MG63 (cell line): ENCODE measurements around the gene HOPX. TPM values are rescaled to one million over a fixed set of nuclear protein-coding genes. Genes with fewer than 3 reads are reported as not detected.
"Not testable (repeated sequence)": the region's sequence is repeated elsewhere in the genome, so short reads cannot be mapped to it uniquely, and the experiment has no call there.

Experiments
- DNase-seq: peaks from one replicate; pipeline ENCODE4 v3.0.0-alpha.2; 2020
- H3K27me3 ChIP-seq: fragments of 250-450 bp; sonication (Bioruptor Pico); 2 replicates; pipeline ENCODE4 v1.5.1; 2020; ENCODE audit warnings: mild to moderate bottlenecking, moderate library complexity
- H3K36me3 ChIP-seq: fragments of 250-450 bp; sonication (Bioruptor Pico); 2 replicates; pipeline ENCODE4 v1.5.1; 2020; ENCODE audit warnings: mild to moderate bottlenecking, moderate library complexity
- H3K4me3 ChIP-seq: fragments of 250-450 bp; sonication (Bioruptor Pico); 2 replicates; pipeline ENCODE4 v1.5.1; 2020; ENCODE audit warnings: mild to moderate bottlenecking, moderate library complexity
- H3K9me3 ChIP-seq: fragments of 250-450 bp; sonication (Bioruptor Pico); 2 replicates; pipeline ENCODE4 v1.5.1; 2020; ENCODE audit warnings: mild to moderate bottlenecking, moderate library complexity
- total RNA-seq: library from RNA; depleted of rRNA; stranded (reverse); fragments of >200 nt; shearing (Covaris generic); gene quantifications from 2 replicates; pipeline ENCODE4 v1.2.3, GENCODE V29; 2014; ENCODE audit warnings: low replicate concordance; rRNA removed

The HOPX gene, protein sequence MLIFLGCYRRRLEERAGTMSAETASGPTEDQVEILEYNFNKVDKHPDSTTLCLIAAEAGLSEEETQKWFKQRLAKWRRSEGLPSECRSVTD
- 0.79 TPM in 1 of 2 replicates, not detected in the other for total RNA-seq

DNA sequence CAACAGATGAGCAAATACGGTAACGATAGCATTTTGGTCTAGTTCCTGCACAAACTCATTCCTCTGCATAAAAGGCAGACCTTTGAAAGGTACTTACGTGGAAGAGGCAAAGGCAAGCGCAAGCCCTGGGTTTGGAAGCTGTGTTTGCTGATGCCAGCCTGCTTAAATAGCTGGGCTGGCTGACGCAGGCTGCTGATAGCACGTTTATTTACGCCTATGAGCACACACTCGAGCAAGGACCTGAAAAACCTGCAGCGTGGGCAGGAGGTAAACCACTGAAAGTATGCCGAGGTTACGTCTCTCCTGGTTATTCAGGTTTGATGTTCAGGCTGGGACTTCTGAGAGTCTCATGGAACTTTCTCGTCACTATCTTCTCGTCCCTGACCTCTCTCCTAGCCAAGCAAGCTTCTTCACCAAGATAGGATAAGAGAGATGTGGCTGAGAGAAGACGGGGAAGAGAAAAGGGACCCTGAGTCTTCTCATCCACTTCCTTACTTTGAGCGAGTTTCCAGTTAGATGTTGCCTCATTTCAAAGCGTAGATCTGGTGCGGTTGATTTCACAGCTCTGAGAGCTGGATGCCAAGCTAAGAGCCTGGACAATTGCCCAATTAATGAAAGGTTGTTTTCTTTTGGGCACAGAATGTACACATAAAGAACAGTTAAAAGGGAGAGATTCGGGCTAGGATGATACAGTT, at the start of gene HOPX:
Gene HOPX, minus strand, starts transcription at position 139 of the 695 bp plus-strand sequence. CDS start 23,480 bp downstream, outside the sequence.
- H3K27me3 ChIP-seq, result no peaks in the 10 kb centered on the region
- no peak for DNase-seq
- no peak within 1 kb of the TSS for H3K4me3 ChIP-seq

DNA sequence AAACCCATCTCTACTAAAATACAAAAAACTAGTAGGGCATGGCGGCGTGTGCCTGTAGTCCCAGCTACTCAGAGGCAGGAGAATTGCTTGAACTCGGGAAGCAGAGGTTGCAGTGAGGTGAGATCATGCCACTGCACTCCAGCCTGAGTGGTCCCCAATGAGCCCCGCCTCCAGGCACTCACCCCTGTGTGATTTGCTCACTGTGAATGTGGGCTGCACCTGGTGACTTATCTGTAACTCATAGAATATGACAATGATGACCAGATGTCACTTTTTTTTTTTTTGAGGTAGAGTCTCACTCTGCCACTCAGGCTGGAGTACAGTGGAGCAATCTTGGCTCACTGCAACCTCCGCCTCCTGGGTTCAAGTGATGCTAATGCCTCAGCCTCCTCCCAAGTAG, 49.0 kb upstream of the HOPX start:
- DNase-seq, result no peak
- Histone ChIP-seq H3K4me3 (no peak overlapping the region), H3K27me3 (no peaks in the 10 kb centered on the region)

More for the DNA sequence above, at the start of gene HOPX:
- Histone ChIP-seq H3K36me3 (no peaks in the 10 kb centered on the region), H3K9me3 (no peaks in the 10 kb centered on the region)

DNA sequence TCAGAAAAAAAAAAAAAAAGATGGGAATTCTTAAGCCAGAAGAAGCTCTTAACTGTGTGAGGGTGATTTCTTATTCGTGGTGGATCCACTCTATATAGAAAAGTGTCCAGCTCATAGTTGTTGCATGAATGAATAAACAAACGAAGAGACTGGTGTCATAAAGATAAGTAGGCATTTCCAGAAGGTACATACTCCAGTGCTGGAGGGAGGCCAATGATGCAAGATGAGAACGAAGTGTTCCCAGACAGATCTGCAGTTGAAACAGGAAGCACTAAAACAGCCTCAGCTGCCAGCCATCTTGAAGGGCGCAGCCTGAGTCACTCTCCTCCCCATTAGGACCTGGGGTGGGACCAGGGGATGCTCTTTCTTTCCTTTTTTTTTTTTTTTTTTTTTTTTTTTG, 47.4 kb upstream of the HOPX start:
- DNase-seq, result peak; percentile 80
- H3K4me3 ChIP-seq, result no peak overlapping the region
- H3K36me3 ChIP-seq, result no peaks in the 10 kb centered on the region
- H3K9me3 ChIP-seq, result no peaks in the 10 kb centered on the region
- no peaks in the 10 kb centered on the region for H3K27me3 ChIP-seq

More for the DNA sequence above, 49.0 kb upstream of the HOPX start:
- no peaks in the 10 kb centered on the region for H3K36me3 ChIP-seq
- no peaks in the 10 kb centered on the region for H3K9me3 ChIP-seq

DNA sequence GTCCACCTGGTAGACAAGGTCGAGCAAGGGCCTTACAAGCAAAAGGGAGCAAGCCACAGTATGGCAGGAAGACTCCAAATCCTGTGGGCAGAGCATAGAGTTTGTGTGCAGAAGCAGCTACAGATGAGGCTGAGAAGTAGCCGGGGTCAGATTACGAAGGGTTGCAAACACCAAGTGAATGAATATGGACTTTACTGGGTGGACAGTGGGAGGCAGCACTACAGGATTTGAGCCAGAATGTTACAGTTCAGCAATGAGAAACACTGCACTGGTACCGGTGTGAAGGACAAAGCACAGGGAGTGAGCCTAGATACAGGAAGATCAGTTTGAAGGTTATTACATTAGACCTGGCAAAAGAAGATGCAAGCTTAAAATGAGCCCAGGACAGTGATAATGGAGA, 46.1 kb upstream of the HOPX start:
- Histone ChIP-seq H3K9me3 (no peaks in the 10 kb centered on the region), H3K4me3 (no peak overlapping the region), H3K36me3 (no peaks in the 10 kb centered on the region), H3K27me3 (no peaks in the 10 kb centered on the region)
- no peak for DNase-seq

DNA sequence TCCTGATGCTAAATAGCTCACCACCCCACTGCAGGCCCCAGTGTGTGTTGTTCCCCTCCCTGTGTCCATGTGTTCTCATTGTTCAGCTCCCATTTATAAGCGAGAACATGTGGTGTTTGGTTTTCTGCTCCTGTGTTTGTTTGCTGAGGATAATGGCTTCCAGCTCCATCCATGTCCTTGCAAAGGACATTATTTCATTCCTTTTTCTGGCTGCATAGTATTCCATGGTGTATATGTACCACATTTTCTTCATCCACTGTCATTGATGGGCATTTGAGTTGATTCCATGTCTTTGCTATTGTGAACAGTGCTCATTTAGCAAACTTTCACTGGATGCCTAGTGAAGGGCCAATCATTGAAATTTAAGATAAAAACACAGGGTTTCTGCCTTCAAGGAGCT, 45.5 kb upstream of the HOPX start:
- not testable (repeated sequence) for H3K27me3 ChIP-seq, DNase-seq, H3K9me3 ChIP-seq, H3K4me3 ChIP-seq, H3K36me3 ChIP-seq

GRCh38 chr4:56723659-56724230, 42.6 kb upstream of the HOPX start:
- Histone ChIP-seq H3K4me3 (no peak overlapping the region), H3K36me3 (no peaks in the 10 kb centered on the region)
- DNase-seq, result no peak

DNA sequence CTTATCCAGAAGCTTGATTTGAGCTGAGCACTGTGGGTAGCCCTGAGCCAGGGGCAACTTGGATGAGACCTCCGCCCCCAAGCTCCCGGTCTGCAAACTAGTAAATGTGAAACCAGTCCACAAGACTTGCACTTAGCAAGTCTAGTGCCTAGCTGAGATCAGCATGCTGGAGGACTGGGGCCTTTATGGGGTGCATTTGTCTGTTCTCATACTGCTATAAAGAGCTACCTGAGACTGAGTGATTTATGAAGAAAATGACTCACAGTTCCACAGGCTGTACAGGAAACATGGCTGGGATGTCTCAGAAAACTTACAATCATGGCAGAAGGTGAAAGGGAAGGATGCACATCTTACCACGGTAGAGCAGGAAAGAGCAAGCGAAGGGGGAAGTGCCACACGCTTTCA, 42.1 kb upstream of the HOPX start:
- DNase-seq, result no peak
- Histone ChIP-seq H3K27me3 (no peaks in the 10 kb centered on the region), H3K36me3 (no peaks in the 10 kb centered on the region), H3K4me3 (no peak overlapping the region), H3K9me3 (no peaks in the 10 kb centered on the region)

More at GRCh38 chr4:56723659-56724230, 42.6 kb upstream of the HOPX start:
- Histone ChIP-seq H3K9me3 (no peaks in the 10 kb centered on the region), H3K27me3 (no peaks in the 10 kb centered on the region)

- no peak for DNase-seq
- H3K4me3 ChIP-seq, result no peak overlapping the region
- no peaks in the 10 kb centered on the region for H3K27me3 ChIP-seq
- no peaks in the 10 kb centered on the region for H3K9me3 ChIP-seq
- no peaks in the 10 kb centered on the region for H3K36me3 ChIP-seq
Observed at GRCh38 chr4:56708146-56708545, 27.1 kb upstream of the HOPX start.

- no peaks in the 10 kb centered on the region for H3K36me3 ChIP-seq
- H3K9me3 ChIP-seq, result no peaks in the 10 kb centered on the region
- DNase-seq, result no peak
- no peaks in the 10 kb centered on the region for H3K27me3 ChIP-seq
- H3K4me3 ChIP-seq, result no peak overlapping the region
Observed at GRCh38 chr4:56705966-56706365, 24.9 kb upstream of the HOPX start.

DNA sequence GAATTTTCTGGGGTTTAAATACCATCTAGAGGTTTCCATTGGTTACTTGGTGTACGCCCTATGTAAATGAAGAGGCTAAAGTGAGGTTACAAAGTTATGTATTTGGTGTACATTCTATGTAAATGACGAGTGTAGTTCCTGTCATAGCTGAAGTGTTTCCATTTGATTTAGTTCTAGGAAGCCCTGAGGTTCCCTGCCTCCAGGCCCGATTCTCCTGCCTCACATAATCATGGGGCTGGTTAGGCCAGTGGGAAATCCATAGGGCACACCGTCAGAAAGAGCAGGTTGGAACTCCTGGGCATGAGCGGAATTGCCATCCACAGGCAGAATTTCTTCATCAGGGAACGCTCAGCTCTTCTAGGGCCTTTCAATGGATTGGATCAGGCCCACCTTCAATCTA, 24.2 kb upstream of the HOPX start:
- no peaks in the 10 kb centered on the region for H3K9me3 ChIP-seq
- DNase-seq, result no peak
- H3K36me3 ChIP-seq, result no peaks in the 10 kb centered on the region
- H3K27me3 ChIP-seq, result no peaks in the 10 kb centered on the region
- no peak overlapping the region for H3K4me3 ChIP-seq

DNA sequence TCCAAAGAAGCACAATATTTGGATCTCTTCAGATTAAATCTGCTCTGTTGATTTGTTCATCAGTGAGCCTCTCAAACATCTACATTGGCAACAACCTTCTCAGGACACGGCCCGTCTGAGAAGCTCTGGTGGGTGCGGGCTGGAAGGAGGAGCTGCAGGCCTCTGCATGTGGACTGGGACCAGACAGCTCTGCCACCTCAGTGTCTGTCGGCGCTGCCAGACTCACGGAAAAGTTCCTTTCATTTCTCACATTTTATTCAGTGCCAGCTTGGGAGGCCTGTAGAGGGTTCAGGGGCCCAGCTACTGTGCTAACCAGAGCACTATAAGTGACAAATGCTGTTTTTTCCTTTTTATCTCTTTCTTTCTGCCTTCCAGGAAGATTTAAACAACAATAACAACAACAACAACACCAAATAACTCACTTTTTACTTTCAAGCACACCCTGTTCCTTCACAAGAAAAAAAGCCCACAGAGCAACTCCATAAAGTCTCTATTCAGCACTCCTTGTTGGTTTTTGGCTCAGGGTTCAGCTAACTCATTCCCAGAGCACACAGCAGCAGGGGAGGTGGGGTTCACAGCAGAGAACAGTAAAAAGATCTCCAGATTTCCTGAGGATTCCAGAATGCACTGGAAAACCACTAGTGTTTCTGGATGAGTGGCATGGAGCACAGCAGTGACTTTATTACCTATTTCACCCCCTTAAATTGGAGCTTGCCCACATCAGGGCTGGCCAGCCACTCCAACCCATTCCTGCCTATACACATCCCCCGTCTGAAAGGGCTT, 23.2 kb upstream of the HOPX start:
- H3K27me3 ChIP-seq, result no peaks in the 10 kb centered on the region
- H3K9me3 ChIP-seq, result no peaks in the 10 kb centered on the region
- no peak for DNase-seq
- no peak overlapping the region for H3K4me3 ChIP-seq
- H3K36me3 ChIP-seq, result no peaks in the 10 kb centered on the region

GRCh38 chr4:56703378-56703777, 22.3 kb upstream of the HOPX start:
- DNase-seq, result no peak
- Histone ChIP-seq H3K9me3 (no peaks in the 10 kb centered on the region), H3K27me3 (no peaks in the 10 kb centered on the region), H3K36me3 (no peaks in the 10 kb centered on the region), H3K4me3 (no peak overlapping the region)

DNA sequence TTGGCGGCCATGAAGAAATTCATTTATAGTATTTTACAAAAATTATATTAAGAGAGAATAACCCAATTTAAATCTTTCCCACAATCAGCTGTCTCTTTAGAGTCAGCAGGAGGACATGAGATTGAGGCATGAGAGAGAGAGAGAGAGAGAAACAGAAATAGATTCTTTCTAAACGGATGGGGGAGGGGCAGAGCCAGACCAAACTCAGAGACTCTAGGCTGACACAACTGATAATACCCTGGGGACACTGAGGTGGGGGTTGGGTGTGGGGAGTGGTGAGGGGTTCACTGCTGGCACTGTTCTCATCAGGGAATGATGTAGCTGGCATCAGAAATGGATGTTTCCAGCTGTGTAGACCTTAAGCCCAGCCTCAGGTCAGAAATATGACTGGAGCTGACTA, 20.5 kb upstream of the HOPX start:
- no peak overlapping the region for H3K4me3 ChIP-seq
- no peak for DNase-seq
- no peaks in the 10 kb centered on the region for H3K27me3 ChIP-seq
- H3K9me3 ChIP-seq, result no peaks in the 10 kb centered on the region
- no peaks in the 10 kb centered on the region for H3K36me3 ChIP-seq

DNA sequence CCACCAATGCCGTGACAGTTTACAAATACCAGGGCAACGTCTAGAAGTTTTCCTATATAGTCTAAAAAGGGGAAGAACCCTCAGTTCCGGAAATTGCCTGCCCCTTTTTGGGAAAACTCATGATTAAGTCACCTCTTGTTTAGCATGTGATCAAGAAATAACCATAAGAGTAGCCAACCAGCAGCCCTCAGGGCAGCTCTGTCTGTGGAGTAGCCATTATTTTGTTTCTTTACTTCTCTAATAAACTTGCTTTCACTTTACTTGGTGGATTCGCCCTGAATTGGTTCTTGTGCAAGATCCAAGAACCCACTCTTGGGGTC, 20.0 kb upstream of the HOPX start:
- no peak overlapping the region for H3K4me3 ChIP-seq
- no peaks in the 10 kb centered on the region for H3K36me3 ChIP-seq
- no peaks in the 10 kb centered on the region for H3K9me3 ChIP-seq
- H3K27me3 ChIP-seq, result no peaks in the 10 kb centered on the region
- DNase-seq, result no peak

- no peak for DNase-seq
- H3K27me3 ChIP-seq, result no peaks in the 10 kb centered on the region
- no peaks in the 10 kb centered on the region for H3K9me3 ChIP-seq
- H3K4me3 ChIP-seq, result no peak overlapping the region
- no peaks in the 10 kb centered on the region for H3K36me3 ChIP-seq
Observed at GRCh38 chr4:56699537-56700105, 18.5 kb upstream of the HOPX start.

DNA sequence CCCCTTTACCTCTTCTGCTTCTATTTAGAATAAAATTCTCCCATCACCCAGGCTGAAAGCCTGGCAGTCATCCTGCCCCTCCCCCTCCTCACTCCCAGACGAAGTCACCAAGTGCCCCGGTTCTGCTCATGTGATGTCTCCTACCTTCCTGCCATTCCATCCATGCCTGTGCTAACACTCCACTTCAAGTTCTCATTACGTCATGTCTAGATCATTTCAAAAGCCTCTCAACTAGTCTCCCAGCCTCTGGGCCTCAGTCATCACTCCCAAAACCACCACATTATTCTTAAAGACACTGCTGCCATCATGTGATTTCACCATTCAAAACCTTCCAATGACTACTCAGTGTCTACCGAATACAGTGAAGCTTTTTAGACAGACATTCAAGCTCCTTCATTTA, 17.2 kb upstream of the HOPX start:
- H3K36me3 ChIP-seq, result no peaks in the 10 kb centered on the region
- no peak for DNase-seq
- no peaks in the 10 kb centered on the region for H3K9me3 ChIP-seq
- no peak overlapping the region for H3K4me3 ChIP-seq
- H3K27me3 ChIP-seq, result no peaks in the 10 kb centered on the region

DNA sequence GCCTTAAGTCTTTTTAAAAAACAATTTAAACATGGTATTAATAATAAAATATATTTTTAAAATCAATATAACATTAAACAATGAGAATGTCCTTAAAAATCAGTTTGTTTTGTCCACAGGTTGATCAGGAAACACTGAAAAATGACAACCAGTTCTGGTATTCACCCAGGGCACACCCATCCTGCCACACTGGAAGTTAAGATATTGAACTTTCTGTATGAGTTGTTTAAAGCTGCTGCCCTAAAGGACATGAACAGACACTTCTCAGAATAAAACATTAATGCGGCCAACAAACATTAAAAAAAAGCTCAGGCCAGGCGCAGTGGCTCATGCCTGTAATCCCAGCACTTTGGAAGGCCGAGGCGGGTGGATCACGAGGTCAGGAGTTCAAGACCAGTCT, 15.0 kb upstream of the HOPX start:
- Histone ChIP-seq H3K36me3 (no peaks in the 10 kb centered on the region), H3K27me3 (no peaks in the 10 kb centered on the region), H3K9me3 (no peaks in the 10 kb centered on the region), H3K4me3 (no peak overlapping the region)
- DNase-seq, result no peak
